ENCODE data around the gene RINT1.

DNA sequence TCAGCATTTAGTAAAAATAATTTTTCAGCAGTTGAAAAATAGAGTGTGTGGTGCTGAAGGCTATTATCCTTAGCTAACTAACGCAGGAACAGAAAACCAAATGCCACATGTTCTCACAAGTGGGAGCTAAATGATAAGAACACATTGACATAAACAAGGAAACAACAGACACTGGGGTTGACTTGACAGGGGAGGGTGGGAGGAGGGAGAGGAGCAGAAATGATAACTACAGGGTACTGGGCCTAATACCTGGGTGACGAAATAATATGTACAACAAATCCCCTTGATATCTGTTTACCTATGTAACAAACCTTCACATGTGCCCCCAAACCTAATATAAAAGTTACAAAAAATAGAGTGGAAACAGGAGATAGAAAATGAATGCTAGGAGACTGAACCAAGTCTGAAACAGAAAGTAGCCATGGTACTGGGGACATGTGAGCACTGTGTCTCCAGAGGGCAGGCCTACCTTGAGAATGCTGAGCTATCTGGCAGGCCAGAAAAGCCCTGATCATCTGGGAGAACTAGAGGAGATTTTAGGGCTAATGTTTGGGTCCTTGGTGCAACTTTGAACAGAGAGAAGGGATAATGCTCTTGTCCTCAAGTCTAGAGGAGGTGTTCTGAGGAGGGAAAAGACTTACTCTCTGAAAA is 54.0 kb downstream of the RINT1 start:
- TF ChIP-seq, protein P1, sequence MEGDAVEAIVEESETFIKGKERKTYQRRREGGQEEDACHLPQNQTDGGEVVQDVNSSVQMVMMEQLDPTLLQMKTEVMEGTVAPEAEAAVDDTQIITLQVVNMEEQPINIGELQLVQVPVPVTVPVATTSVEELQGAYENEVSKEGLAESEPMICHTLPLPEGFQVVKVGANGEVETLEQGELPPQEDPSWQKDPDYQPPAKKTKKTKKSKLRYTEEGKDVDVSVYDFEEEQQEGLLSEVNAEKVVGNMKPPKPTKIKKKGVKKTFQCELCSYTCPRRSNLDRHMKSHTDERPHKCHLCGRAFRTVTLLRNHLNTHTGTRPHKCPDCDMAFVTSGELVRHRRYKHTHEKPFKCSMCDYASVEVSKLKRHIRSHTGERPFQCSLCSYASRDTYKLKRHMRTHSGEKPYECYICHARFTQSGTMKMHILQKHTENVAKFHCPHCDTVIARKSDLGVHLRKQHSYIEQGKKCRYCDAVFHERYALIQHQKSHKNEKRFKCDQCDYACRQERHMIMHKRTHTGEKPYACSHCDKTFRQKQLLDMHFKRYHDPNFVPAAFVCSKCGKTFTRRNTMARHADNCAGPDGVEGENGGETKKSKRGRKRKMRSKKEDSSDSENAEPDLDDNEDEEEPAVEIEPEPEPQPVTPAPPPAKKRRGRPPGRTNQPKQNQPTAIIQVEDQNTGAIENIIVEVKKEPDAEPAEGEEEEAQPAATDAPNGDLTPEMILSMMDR (CRISPR knock-in tag; IDR thresholded peaks at IDR 0.05): peak; percentile 32
- TF ChIP-seq ZNF3 (CRISPR knock-in tag; IDR thresholded peaks at IDR 0.05) (no peak), SMAD3 (CRISPR knock-in tag; IDR thresholded peaks at IDR 0.05) (no peak), EP300 (IDR thresholded peaks at IDR 0.05; ENCODE audit: low read depth in 2 of 2, low read length in 2 of 2) (no peak), EP300 (CRISPR knock-in tag; IDR thresholded peaks at IDR 0.05; ENCODE audit: borderline replicate concordance) (no peak), POLR2AphosphoS5 (IDR thresholded peaks at IDR 0.05; ENCODE audit: low read depth, low read length) (no peak)
- TF ChIP-seq, protein P2, sequence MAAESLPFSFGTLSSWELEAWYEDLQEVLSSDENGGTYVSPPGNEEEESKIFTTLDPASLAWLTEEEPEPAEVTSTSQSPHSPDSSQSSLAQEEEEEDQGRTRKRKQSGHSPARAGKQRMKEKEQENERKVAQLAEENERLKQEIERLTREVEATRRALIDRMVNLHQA (CRISPR knock-in tag; IDR thresholded peaks at IDR 0.05): no peak
- TF ChIP-seq, protein P3, sequence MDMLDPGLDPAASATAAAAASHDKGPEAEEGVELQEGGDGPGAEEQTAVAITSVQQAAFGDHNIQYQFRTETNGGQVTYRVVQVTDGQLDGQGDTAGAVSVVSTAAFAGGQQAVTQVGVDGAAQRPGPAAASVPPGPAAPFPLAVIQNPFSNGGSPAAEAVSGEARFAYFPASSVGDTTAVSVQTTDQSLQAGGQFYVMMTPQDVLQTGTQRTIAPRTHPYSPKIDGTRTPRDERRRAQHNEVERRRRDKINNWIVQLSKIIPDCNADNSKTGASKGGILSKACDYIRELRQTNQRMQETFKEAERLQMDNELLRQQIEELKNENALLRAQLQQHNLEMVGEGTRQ (IDR thresholded peaks at IDR 0.05; ENCODE audit: low read depth, low read length): no peak
- TF ChIP-seq, protein P3 (CRISPR knock-in tag; IDR thresholded peaks at IDR 0.05; ENCODE audit: borderline replicate concordance): no peak
- TF ChIP-seq, protein P4, sequence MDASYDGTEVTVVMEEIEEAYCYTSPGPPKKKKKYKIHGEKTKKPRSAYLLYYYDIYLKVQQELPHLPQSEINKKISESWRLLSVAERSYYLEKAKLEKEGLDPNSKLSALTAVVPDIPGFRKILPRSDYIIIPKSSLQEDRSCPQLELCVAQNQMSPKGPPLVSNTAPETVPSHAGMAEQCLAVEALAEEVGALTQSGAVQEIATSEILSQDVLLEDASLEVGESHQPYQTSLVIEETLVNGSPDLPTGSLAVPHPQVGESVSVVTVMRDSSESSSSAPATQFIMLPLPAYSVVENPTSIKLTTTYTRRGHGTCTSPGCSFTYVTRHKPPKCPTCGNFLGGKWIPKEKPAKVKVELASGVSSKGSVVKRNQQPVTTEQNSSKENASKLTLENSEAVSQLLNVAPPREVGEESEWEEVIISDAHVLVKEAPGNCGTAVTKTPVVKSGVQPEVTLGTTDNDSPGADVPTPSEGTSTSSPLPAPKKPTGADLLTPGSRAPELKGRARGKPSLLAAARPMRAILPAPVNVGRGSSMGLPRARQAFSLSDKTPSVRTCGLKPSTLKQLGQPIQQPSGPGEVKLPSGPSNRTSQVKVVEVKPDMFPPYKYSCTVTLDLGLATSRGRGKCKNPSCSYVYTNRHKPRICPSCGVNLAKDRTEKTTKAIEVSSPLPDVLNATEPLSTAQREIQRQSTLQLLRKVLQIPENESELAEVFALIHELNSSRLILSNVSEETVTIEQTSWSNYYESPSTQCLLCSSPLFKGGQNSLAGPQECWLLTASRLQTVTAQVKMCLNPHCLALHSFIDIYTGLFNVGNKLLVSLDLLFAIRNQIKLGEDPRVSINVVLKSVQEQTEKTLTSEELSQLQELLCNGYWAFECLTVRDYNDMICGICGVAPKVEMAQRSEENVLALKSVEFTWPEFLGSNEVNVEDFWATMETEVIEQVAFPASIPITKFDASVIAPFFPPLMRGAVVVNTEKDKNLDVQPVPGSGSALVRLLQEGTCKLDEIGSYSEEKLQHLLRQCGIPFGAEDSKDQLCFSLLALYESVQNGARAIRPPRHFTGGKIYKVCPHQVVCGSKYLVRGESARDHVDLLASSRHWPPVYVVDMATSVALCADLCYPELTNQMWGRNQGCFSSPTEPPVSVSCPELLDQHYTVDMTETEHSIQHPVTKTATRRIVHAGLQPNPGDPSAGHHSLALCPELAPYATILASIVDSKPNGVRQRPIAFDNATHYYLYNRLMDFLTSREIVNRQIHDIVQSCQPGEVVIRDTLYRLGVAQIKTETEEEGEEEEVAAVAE (CRISPR knock-in tag; IDR thresholded peaks at IDR 0.05; ENCODE audit: borderline replicate concordance): no peak
- TF ChIP-seq, protein P5, sequence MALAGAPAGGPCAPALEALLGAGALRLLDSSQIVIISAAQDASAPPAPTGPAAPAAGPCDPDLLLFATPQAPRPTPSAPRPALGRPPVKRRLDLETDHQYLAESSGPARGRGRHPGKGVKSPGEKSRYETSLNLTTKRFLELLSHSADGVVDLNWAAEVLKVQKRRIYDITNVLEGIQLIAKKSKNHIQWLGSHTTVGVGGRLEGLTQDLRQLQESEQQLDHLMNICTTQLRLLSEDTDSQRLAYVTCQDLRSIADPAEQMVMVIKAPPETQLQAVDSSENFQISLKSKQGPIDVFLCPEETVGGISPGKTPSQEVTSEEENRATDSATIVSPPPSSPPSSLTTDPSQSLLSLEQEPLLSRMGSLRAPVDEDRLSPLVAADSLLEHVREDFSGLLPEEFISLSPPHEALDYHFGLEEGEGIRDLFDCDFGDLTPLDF (CRISPR knock-in tag; IDR thresholded peaks at IDR 0.05): no peak
